Measurements from ENCODE around the gene KATNAL1.

The KATNAL1 gene

GRCh38 chr13:30157616-30157993, 149.7 kb downstream of the KATNAL1 start:
- DNase-seq (ENCODE audit: low spot score in 2 of 2), result no peak
- H3K9me3 Mint-ChIP-seq, result peaks cover 2% of the 10 kb centered on the region
- H3K36me3 Mint-ChIP-seq (ENCODE audit: insufficient read depth), result peaks cover 3% of the 10 kb centered on the region
- peak; percentile 31 for ATAC-seq (replicated peaks; ENCODE audit: extremely low read depth, poor library complexity, severe bottlenecking)
- peak overlapping the region; percentile 65 for H3K4me3 Mint-ChIP-seq
- H3K27ac Mint-ChIP-seq (ENCODE audit: low read depth), result peak overlapping the region; percentile 92
- H3K27me3 Mint-ChIP-seq, result no peaks in the 10 kb centered on the region
- peaks cover 70% of the 10 kb centered on the region for H3K4me1 Mint-ChIP-seq

- peaks cover 76% of the 10 kb centered on the region for H3K4me1 Mint-ChIP-seq
- peak overlapping the region; percentile 92 for H3K27ac Mint-ChIP-seq (ENCODE audit: low read depth)
- peaks cover 5% of the 10 kb centered on the region for H3K36me3 Mint-ChIP-seq (ENCODE audit: insufficient read depth)
- H3K9me3 Mint-ChIP-seq, result no peaks in the 10 kb centered on the region
- ATAC-seq (replicated peaks; ENCODE audit: extremely low read depth, poor library complexity, severe bottlenecking) (peak; percentile 72), DNase-seq (ENCODE audit: low spot score in 2 of 2) (peak in 1 of 2 donors; percentile 35)
- H3K4me3 Mint-ChIP-seq, result peak overlapping the region; percentile 65
- H3K27me3 Mint-ChIP-seq, result no peaks in the 10 kb centered on the region
These were observed 150.3 kb downstream of the KATNAL1 start for GRCh38 chr13:30156826-30157615.

GRCh38 chr13:30156270-30156669, 151.1 kb downstream of the KATNAL1 start:
- peak overlapping the region; percentile 92 for H3K27ac Mint-ChIP-seq (ENCODE audit: low read depth)

GRCh38 chr13:30154931-30155330, 152.4 kb downstream of the KATNAL1 start:
- no peaks in the 10 kb centered on the region for H3K27me3 Mint-ChIP-seq
- ATAC-seq (replicated peaks; ENCODE audit: extremely low read depth, poor library complexity, severe bottlenecking) (no peak), DNase-seq (ENCODE audit: low spot score in 2 of 2) (no peak)
- no peaks in the 10 kb centered on the region for H3K9me3 Mint-ChIP-seq
- peaks cover 97% of the 10 kb centered on the region for H3K4me1 Mint-ChIP-seq
- H3K27ac Mint-ChIP-seq (ENCODE audit: low read depth), result peak overlapping the region; percentile 92
- peak overlapping the region; percentile 65 for H3K4me3 Mint-ChIP-seq
- H3K36me3 Mint-ChIP-seq (ENCODE audit: insufficient read depth), result peaks cover 5% of the 10 kb centered on the region

More at GRCh38 chr13:30156270-30156669, 151.1 kb downstream of the KATNAL1 start:
- Mint-ChIP-seq H3K36me3 (ENCODE audit: insufficient read depth) (peaks cover 5% of the 10 kb centered on the region), H3K9me3 (no peaks in the 10 kb centered on the region), H3K4me3 (peak overlapping the region; percentile 65), H3K27me3 (no peaks in the 10 kb centered on the region), H3K4me1 (peaks cover 83% of the 10 kb centered on the region)
- ATAC-seq (replicated peaks; ENCODE audit: extremely low read depth, poor library complexity, severe bottlenecking) (no peak), DNase-seq (ENCODE audit: low spot score in 2 of 2) (no peak)

GRCh38 chr13:30154531-30154930, 152.8 kb downstream of the KATNAL1 start:
- Mint-ChIP-seq H3K36me3 (ENCODE audit: insufficient read depth) (peaks cover 5% of the 10 kb centered on the region), H3K9me3 (no peaks in the 10 kb centered on the region), H3K27me3 (no peaks in the 10 kb centered on the region), H3K4me3 (peak overlapping the region; percentile 65), H3K27ac (ENCODE audit: low read depth) (peak overlapping the region; percentile 92), H3K4me1 (peaks cover 99% of the 10 kb centered on the region)
- no peak for DNase-seq (ENCODE audit: low spot score in 2 of 2)
- ATAC-seq (replicated peaks; ENCODE audit: extremely low read depth, poor library complexity, severe bottlenecking), result no peak

GRCh38 chr13:30153545-30154426, 153.6 kb downstream of the KATNAL1 start:
- H3K9me3 Mint-ChIP-seq, result no peaks in the 10 kb centered on the region
- DNase-seq (ENCODE audit: low spot score in 2 of 2) (no peak), ATAC-seq (replicated peaks; ENCODE audit: extremely low read depth, poor library complexity, severe bottlenecking) (no peak)
- peaks cover 99% of the 10 kb centered on the region for H3K4me1 Mint-ChIP-seq
- no peaks in the 10 kb centered on the region for H3K27me3 Mint-ChIP-seq
- H3K36me3 Mint-ChIP-seq (ENCODE audit: insufficient read depth), result peaks cover 5% of the 10 kb centered on the region
- peak overlapping the region; percentile 92 for H3K27ac Mint-ChIP-seq (ENCODE audit: low read depth)
- peak overlapping the region; percentile 65 for H3K4me3 Mint-ChIP-seq

All from central memory CD8-positive, alpha-beta T cell (primary cell).